Mesothelial cell of epicardium (in vitro differentiated cells): ENCODE measurements around the gene TMEM132C. TPM values are rescaled to one million over a fixed set of nuclear protein-coding genes. Genes with fewer than 3 reads are reported as not detected.

Experiments
- DNase-seq, 2 experiments: peaks; one replicate each; pipeline ENCODE4 v3.0.0; 2021; ENCODE audit warnings: low spot score in 2 of 2; ENCODE audit not compliant: unreplicated experiment in 2 of 2
- H3K27ac Mint-ChIP-seq: 2 replicates; pipeline ENCODE4 v1.8.0; 2021; ENCODE audit warnings: mixed read lengths
- H3K27me3 Mint-ChIP-seq: 2 replicates; pipeline ENCODE4 v1.8.0; 2021; ENCODE audit warnings: low read depth, mixed read lengths
- H3K36me3 Mint-ChIP-seq: 2 replicates; pipeline ENCODE4 v1.8.0; 2021; ENCODE audit warnings: mixed read lengths
- H3K4me1 Mint-ChIP-seq: 2 replicates; pipeline ENCODE4 v1.8.0; 2021; ENCODE audit warnings: mixed read lengths
- H3K4me3 Mint-ChIP-seq: 2 replicates; pipeline ENCODE4 v1.8.0; 2021; ENCODE audit warnings: mild to moderate bottlenecking, moderate library complexity, mixed read lengths
- H3K9me3 Mint-ChIP-seq: 2 replicates; pipeline ENCODE4 v1.8.0; 2021; ENCODE audit warnings: mixed read lengths
- CTCF ChIP-seq: fragments of 200-600 bp; sonication (generic); IDR thresholded peaks from one replicate; pipeline ENCODE4 v1.5.0; 2021; ENCODE audit warnings: antibody characterized with exemption; ENCODE audit not compliant: unreplicated experiment
- total RNA-seq: library from RNA; stranded (reverse); gene quantifications from 3 replicates; pipeline ENCODE4 v1.2.1, GENCODE V29; 2021

The TMEM132C gene
- total RNA-seq, 1 donor from 2014 or later, result 25.5 TPM

DNA sequence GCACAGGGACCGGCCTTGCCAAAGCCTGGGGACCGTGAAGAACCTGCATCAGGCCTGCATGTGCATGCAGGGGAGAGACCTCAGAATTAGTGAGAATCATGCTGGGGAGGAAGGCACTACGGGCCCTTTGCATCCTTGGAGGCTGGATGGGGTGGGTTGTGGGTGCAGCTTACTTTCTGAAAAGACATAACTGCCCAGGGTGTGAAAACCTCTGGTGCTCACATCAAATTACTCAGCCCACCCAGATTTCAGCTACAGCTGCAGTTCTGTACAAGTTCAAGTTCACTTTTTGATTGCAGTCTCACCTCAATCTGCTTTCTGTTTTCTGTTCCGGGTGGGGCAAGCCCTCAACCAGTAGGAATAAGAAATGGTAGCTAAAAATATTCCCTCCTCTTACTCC is 426.1 kb downstream of the TMEM132C start:
- H3K4me1 Mint-ChIP-seq, result no peaks in the 10 kb centered on the region
- H3K4me3 Mint-ChIP-seq, result no peak overlapping the region
- TF ChIP-seq CTCF, result no peak
- DNase-seq, result no peak
- peaks cover 11% of the 10 kb centered on the region for H3K36me3 Mint-ChIP-seq
- no peak overlapping the region for H3K27ac Mint-ChIP-seq
- H3K9me3 Mint-ChIP-seq, result peaks cover 12% of the 10 kb centered on the region
- H3K27me3 Mint-ChIP-seq, result no peaks in the 10 kb centered on the region

DNA sequence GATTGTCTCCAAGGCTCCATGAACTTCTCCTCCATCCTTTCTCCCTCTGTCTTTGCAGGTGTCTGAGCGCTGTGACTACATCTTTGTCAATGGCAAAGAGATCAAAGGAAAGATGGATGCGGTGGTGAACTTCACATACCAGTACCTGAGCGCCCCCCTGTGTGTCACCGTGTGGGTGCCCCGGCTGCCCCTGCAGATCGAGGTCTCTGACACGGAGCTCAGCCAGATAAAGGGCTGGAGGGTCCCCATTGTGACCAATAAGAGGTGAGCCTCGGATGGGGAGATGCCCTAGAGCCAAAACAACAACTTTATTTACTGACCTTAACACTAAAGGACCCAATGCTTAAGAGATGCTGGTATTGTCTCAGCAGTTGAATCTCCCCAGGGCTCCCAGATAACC is 426.8 kb downstream of the TMEM132C start:
- no peak for TF ChIP-seq CTCF
- Mint-ChIP-seq H3K4me1 (no peaks in the 10 kb centered on the region), H3K27me3 (no peaks in the 10 kb centered on the region), H3K36me3 (peaks cover 11% of the 10 kb centered on the region), H3K27ac (no peak overlapping the region), H3K4me3 (no peak overlapping the region), H3K9me3 (peaks cover 12% of the 10 kb centered on the region)
- no peak for DNase-seq

DNA sequence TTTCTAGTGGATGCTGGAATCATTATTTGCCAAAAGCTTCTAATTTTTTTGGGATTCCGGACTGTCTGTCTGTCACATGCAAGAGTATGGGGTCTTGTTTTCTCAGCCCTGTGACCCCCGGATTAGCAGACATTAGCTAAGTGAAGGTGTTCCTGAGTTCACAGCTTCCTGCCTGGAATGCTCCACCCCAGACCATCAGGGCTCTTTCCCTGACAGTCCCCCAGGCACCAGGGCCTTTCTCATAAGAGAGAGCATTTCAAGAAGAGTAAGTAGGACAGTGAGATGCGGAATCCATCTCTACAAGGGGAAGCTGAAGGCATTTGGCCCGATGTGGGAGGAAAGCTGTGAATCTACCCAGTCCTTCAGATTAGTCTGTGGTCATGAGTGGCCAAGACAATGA is 427.5 kb downstream of the TMEM132C start:
- DNase-seq, result no peak
- Mint-ChIP-seq H3K27me3 (no peaks in the 10 kb centered on the region), H3K9me3 (peaks cover 12% of the 10 kb centered on the region), H3K4me1 (no peaks in the 10 kb centered on the region), H3K27ac (no peak overlapping the region), H3K4me3 (no peak overlapping the region), H3K36me3 (peaks cover 11% of the 10 kb centered on the region)
- no peak for TF ChIP-seq CTCF

GRCh38 chr12:128695697-128696096 is 428.7 kb downstream of the TMEM132C start:
- Mint-ChIP-seq H3K27me3 (no peaks in the 10 kb centered on the region), H3K4me1 (no peaks in the 10 kb centered on the region), H3K4me3 (no peak overlapping the region), H3K36me3 (peaks cover 11% of the 10 kb centered on the region), H3K9me3 (peaks cover 12% of the 10 kb centered on the region), H3K27ac (no peak overlapping the region)
- DNase-seq, result no peak
- TF ChIP-seq CTCF, result no peak

GRCh38 chr12:128698301-128698972 is 431.5 kb downstream of the TMEM132C start:
- Mint-ChIP-seq H3K4me3 (no peak overlapping the region), H3K27ac (no peak overlapping the region), H3K27me3 (no peaks in the 10 kb centered on the region), H3K9me3 (peaks cover 12% of the 10 kb centered on the region), H3K4me1 (no peaks in the 10 kb centered on the region), H3K36me3 (peaks cover 13% of the 10 kb centered on the region)
- TF ChIP-seq CTCF, result no peak
- DNase-seq, result no peak
